HepG2 (cell line): ENCODE results near the gene IKZF2. TPM values are rescaled to one million over a fixed set of nuclear protein-coding genes. Genes with fewer than 3 reads are reported as not detected.

Experiments
- ATAC-seq: fragments of 200-7000 bp; cut with Tn5 transposase; 3 replicates; pipeline ENCODE4 v1.9.1; 2020; ENCODE audit warnings: mild to moderate bottlenecking, moderate library complexity
- BruUV-seq: library from RNA; stranded (reverse); fragments of 400-500 nt; replicated peaks from 2 replicates; lab custom pipeline; 2021; lab: Mats Ljungman, UMichigan
- CTCF ChIA-PET: fragments of 300-600 bp; formaldehyde crosslinking; extraction: SDS; loops from one replicate; lab custom pipeline; 2021; ENCODE audit warnings: low total read pairs, inconsistent platforms, low intra/inter-chr PET ratio; lab: Yijun Ruan, JAX
- POLR2A ChIA-PET: fragments of 350-600 bp; sonication (Branson Sonifier 250); formaldehyde crosslinking; loops from one replicate; lab custom pipeline; 2020; ENCODE audit warnings: antibody characterized with exemption, inconsistent platforms; lab: Yijun Ruan, JAX
- DNase-seq: peaks from one replicate; pipeline ENCODE4 v3.0.0-alpha.2; 2015; ENCODE audit warnings: low spot score
- FAIRE-seq: peaks from 3 replicates; lab custom pipeline; 2011; peaks lifted over from hg19 to GRCh38; lab: Jason Lieb, UNC
- H2AFZ ChIP-seq: one replicate; pipeline ENCODE4 v1.6.1; 2011; ENCODE audit warnings: low read length, inconsistent platforms
- H3K27ac ChIP-seq: fragments of 300-600 bp; 3 replicates; pipeline ENCODE4 v1.8.0; 2011; ENCODE audit warnings: mixed run types, mild to moderate bottlenecking, mixed read lengths, low read length, inconsistent platforms; ENCODE audit not compliant: insufficient read depth; ENCODE audit errors: extremely low read length
- H3K27me3 ChIP-seq, 2 experiments: fragments of 200-600 bp in 1 of 2; 2 replicates in 1 of 2; 3 replicates in 1 of 2; pipeline versions ENCODE4 v1.6.0 to v1.8.0; 2011; ENCODE audit warnings: low read length in 2 of 2, mild to moderate bottlenecking in 2 of 2, moderate library complexity in 2 of 2, inconsistent platforms in 1 of 2; ENCODE audit not compliant: insufficient read depth in 2 of 2, control insufficient read depth in 1 of 2
- H3K36me3 ChIP-seq, 2 experiments: fragments of 200-600 bp in 1 of 2; replicated peaks in 1 of 2; 2 replicates in 1 of 2; 3 replicates in 1 of 2; pipeline versions ENCODE4 v1.5.1 to v1.8.0; 2011; ENCODE audit warnings: low read length in 2 of 2, inconsistent platforms in 1 of 2; ENCODE audit not compliant: insufficient read depth in 2 of 2, control insufficient read depth in 1 of 2
- H3K4me1 ChIP-seq: 2 replicates; pipeline ENCODE4 v1.5.1; 2012; ENCODE audit warnings: low read length, inconsistent platforms; ENCODE audit not compliant: insufficient read depth
- H3K4me2 ChIP-seq: 2 replicates; pipeline ENCODE4 v1.6.0; 2011; ENCODE audit warnings: low read depth, low read length, inconsistent platforms
- H3K4me3 ChIP-seq, 3 experiments: fragments of 200-600 bp in 1 of 3; sonication (generic), shearing (Covaris generic) in 1 of 3; replicated peaks in 1 of 3; 2 replicates each; pipeline ENCODE4 v1.5.1; 2011 to 2016; ENCODE audit warnings: low read length in 3 of 3, inconsistent platforms in 2 of 3, low read depth in 2 of 3, mild to moderate bottlenecking in 2 of 3, control low read depth in 1 of 3, mixed read lengths in 1 of 3; ENCODE audit not compliant: insufficient read depth in 1 of 3
- H3K79me2 ChIP-seq: one replicate; pipeline ENCODE4 v1.6.1; 2011; ENCODE audit warnings: low read length, inconsistent platforms; ENCODE audit not compliant: insufficient read depth
- H3K9ac ChIP-seq: 2 replicates; pipeline ENCODE4 v1.6.0; 2011; ENCODE audit warnings: mild to moderate bottlenecking, low read depth, low read length, inconsistent platforms; ENCODE audit not compliant: insufficient read depth
- H3K9me3 ChIP-seq: 2 replicates; pipeline ENCODE4 v1.5.1; 2012; ENCODE audit warnings: mild to moderate bottlenecking, low read length
- H4K20me1 ChIP-seq: 2 replicates; pipeline ENCODE4 v1.6.0; 2011; ENCODE audit warnings: inconsistent platforms, mild to moderate bottlenecking, low read length, moderate library complexity; ENCODE audit not compliant: insufficient read depth
- CBFB ChIP-seq: sonication (generic); formaldehyde crosslinking; IDR thresholded peaks from 2 replicates; pipeline ENCODE4 v1.4.0; 2020; ENCODE audit warnings: missing genetic modification reagents
- CBX1 ChIP-seq: IDR thresholded peaks from one replicate; pipeline ENCODE4 v1.6.1; 2016; ENCODE audit warnings: antibody characterized with exemption, low read depth
- GMEB1 ChIP-seq: sonication (generic); formaldehyde crosslinking; IDR thresholded peaks from 2 replicates; pipeline ENCODE4 v1.5.1; 2020; ENCODE audit warnings: missing genetic modification reagents, mild to moderate bottlenecking, borderline replicate concordance
- MLX ChIP-seq: IDR thresholded peaks from 2 replicates; pipeline ENCODE4 v1.6.1; 2016
- THAP9 ChIP-seq: sonication (generic); formaldehyde crosslinking; IDR thresholded peaks from 2 replicates; pipeline ENCODE4; 2020; ENCODE audit warnings: missing genetic modification reagents, mild to moderate bottlenecking, borderline replicate concordance
- YEATS2 ChIP-seq: sonication (generic); formaldehyde crosslinking; IDR thresholded peaks from 2 replicates; pipeline ENCODE4 v1.4.0; 2020; ENCODE audit warnings: missing genetic modification reagents, borderline replicate concordance
- ZHX1 ChIP-seq: sonication (generic); formaldehyde crosslinking; IDR thresholded peaks from 2 replicates; pipeline ENCODE4 v1.8.1; 2022; ENCODE audit warnings: low read depth, mild to moderate bottlenecking, missing genetic modification reagents
- ZNF232 ChIP-seq: sonication (generic); formaldehyde crosslinking; IDR thresholded peaks from 2 replicates; pipeline ENCODE4 v1.4.0; 2020; ENCODE audit warnings: missing genetic modification reagents, borderline replicate concordance
- ZNF281 ChIP-seq: sonication (generic); formaldehyde crosslinking; IDR thresholded peaks from 2 replicates; pipeline ENCODE4 v1.4.0; 2020; ENCODE audit warnings: missing genetic modification reagents, borderline replicate concordance
- ZSCAN12 ChIP-seq: sonication (generic); formaldehyde crosslinking; IDR thresholded peaks from 2 replicates; pipeline ENCODE4 v1.9.0; 2021; ENCODE audit warnings: mild to moderate bottlenecking, missing genetic modification reagents
- ZSCAN25 ChIP-seq: sonication (generic); formaldehyde crosslinking; IDR thresholded peaks from 2 replicates; pipeline ENCODE4 v1.8.0; 2022; ENCODE audit warnings: mild to moderate bottlenecking, missing genetic modification reagents
- WGBS: methylation state at CpG from one replicate; pipeline ENCODE4 v1.1.6; 2017; ENCODE audit warnings: low lambda C conversion rate; 5-methylcytosine and 5-hydroxymethylcytosine counted together
- in situ Hi-C: cut with HindIII; loops from 2 replicates; pipeline ENCODE4 v1.10.0; 2017; ENCODE audit warnings: low pct_unique_long_range_greater_than_20kb; ENCODE audit not compliant: extremely low pct_ligation_motif_present
- intact Hi-C: fragments of 100-400 bp; cut with micrococcal nuclease; formaldehyde crosslinking; loops from one replicate; pipeline ENCODE4 v1.10.0; 2022; ENCODE audit not compliant: unreplicated experiment
- polyA plus RNA-seq, 8 experiments: library from polyadenylated mRNA; depleted of rRNA in 3 of 8; stranded (reverse) in 7 of 8; unstranded in 1 of 8; fragments of >200 nt; fragmentation: Illumina TruSeq in 4 of 8; extraction: Trizol in 4 of 8; gene quantifications; 2 replicates each; pipeline versions ENCODE4 v1.2.1 to v1.2.3, GENCODE V29; 2011 to 2016; ENCODE audit warnings: low read depth in 4 of 8, missing spikeins in 1 of 8, mixed read lengths in 1 of 8; ENCODE audit not compliant: insufficient read depth in 1 of 8
- total RNA-seq, 5 experiments: library from RNA; depleted of rRNA; stranded (reverse); fragments of >200 nt; fragmentation: Illumina TruSeq; extraction: Trizol; gene quantifications; 2 replicates each; pipeline ENCODE4 v1.2.3, GENCODE V29; 2016; ENCODE audit warnings: low read depth in 1 of 5

The IKZF2 gene
- total and polyA plus RNA-seq, 2 of the 13 experiments (the other 11 are each of a cell fraction or from before 2014, with no cell fraction given): 0.18 to 0.86 TPM

GRCh38 chr2:213066443-213066743 lies 85.0 kb downstream of the IKZF2 start:
- Histone ChIP-seq H3K9ac (no peak overlapping the region), H3K9me3 (no peaks in the 10 kb centered on the region), H4K20me1 (no peaks in the 10 kb centered on the region), H3K36me3 (no peaks in the 10 kb centered on the region), H2AFZ (no peak overlapping the region), H3K4me1 (no peaks in the 10 kb centered on the region), H3K79me2 (no peaks in the 10 kb centered on the region), H3K27me3 (no peaks in the 10 kb centered on the region), H3K4me3 (no peak overlapping the region), H3K4me2 (no peak overlapping the region), H3K27ac (no peak overlapping the region)
- BruUV-seq: no TSS peak
- in situ Hi-C loops (no loop called here), intact Hi-C loops (no loop called here)
- ChIA-PET CTCF (no interaction called here), POLR2A (no interaction called here)
- FAIRE-seq (no peak), DNase-seq (no peak), ATAC-seq (no peak)
- WGBS: 6% methylated on average over 1 of the region's 1 CpG
- no peak for TF ChIP-seq YEATS2 (CRISPR knock-in tag)
- TF ChIP-seq GMEB1: no peak
- no peak for TF ChIP-seq CBX1
- no peak for TF ChIP-seq THAP9 (CRISPR knock-in tag)
- TF ChIP-seq ZSCAN12 (CRISPR knock-in tag): no peak
- TF ChIP-seq ZNF232: no peak
- no peak for TF ChIP-seq MLX
- TF ChIP-seq ZNF281: no peak
- no peak for TF ChIP-seq CBFB (CRISPR knock-in tag)
- TF ChIP-seq ZHX1 (CRISPR knock-in tag): no peak
- TF ChIP-seq ZSCAN25 (CRISPR knock-in tag): no peak
